GM12873 (cell line): ENCODE results near the gene CBX6.

ENCODE experiments used
- TF ChIP-seq, protein P1 (sequence below): IDR thresholded peaks from 2 replicates; pipeline ENCODE4 v1.5.1; 2012; ENCODE audit warnings: low read depth, mild to moderate bottlenecking, moderate library complexity, low read length, control low read depth; ENCODE audit not compliant: insufficient read depth; ENCODE audit errors: missing control alignments

CBX6 gene

DNA sequence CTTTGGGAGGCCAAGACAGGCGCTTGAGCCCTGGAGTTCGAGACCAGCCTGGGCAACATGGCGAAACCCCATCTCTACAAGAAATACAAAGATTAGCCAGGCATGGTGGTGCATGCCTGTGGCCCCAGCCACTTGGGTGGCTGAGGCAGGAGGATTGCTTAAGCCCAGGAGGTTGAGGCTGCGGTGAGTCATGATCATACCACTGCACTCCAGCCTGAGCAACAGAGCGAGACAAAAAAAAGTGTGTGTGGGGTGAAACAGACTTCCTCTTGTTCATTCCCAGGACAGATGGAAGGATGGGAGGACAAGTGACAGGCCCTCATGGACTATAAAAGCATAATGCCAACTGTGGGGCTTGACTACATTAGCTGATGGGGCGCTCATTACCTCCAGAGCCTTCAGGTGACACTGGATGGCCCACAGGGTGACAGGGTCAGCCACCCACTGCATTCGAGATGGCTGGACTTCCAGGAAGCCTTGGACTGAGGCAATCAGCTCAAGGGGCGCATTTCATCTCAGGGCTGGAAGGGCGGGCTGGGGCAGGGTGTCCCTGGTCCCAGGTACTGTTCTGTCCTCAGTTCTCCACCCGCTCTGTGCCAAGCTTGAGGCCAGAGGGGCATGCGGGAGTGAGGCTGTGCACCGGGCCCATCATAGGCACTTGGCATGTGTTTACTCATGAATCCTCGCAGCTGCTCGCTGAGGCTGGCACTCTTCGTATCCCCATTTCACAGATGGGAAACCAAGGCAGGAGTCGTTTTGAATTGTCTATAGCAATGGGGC is 40.7 kb downstream of the CBX6 start:
- TF ChIP-seq, protein P1, sequence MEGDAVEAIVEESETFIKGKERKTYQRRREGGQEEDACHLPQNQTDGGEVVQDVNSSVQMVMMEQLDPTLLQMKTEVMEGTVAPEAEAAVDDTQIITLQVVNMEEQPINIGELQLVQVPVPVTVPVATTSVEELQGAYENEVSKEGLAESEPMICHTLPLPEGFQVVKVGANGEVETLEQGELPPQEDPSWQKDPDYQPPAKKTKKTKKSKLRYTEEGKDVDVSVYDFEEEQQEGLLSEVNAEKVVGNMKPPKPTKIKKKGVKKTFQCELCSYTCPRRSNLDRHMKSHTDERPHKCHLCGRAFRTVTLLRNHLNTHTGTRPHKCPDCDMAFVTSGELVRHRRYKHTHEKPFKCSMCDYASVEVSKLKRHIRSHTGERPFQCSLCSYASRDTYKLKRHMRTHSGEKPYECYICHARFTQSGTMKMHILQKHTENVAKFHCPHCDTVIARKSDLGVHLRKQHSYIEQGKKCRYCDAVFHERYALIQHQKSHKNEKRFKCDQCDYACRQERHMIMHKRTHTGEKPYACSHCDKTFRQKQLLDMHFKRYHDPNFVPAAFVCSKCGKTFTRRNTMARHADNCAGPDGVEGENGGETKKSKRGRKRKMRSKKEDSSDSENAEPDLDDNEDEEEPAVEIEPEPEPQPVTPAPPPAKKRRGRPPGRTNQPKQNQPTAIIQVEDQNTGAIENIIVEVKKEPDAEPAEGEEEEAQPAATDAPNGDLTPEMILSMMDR: no peak

DNA sequence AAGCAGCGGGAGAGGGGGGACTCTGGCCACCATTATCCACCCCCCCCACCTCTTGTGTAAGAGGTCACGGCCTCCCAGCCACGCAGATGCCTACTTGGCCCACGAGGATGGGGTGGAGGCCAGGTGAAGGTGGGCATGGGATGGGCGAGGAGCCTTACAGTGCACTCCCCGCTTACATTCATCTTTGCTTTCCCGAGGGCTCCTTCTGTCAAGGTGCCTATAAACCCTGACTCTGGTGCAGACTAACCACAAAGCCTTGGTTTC is 41.2 kb downstream of the CBX6 start:
- TF ChIP-seq, protein P1: no peak

DNA sequence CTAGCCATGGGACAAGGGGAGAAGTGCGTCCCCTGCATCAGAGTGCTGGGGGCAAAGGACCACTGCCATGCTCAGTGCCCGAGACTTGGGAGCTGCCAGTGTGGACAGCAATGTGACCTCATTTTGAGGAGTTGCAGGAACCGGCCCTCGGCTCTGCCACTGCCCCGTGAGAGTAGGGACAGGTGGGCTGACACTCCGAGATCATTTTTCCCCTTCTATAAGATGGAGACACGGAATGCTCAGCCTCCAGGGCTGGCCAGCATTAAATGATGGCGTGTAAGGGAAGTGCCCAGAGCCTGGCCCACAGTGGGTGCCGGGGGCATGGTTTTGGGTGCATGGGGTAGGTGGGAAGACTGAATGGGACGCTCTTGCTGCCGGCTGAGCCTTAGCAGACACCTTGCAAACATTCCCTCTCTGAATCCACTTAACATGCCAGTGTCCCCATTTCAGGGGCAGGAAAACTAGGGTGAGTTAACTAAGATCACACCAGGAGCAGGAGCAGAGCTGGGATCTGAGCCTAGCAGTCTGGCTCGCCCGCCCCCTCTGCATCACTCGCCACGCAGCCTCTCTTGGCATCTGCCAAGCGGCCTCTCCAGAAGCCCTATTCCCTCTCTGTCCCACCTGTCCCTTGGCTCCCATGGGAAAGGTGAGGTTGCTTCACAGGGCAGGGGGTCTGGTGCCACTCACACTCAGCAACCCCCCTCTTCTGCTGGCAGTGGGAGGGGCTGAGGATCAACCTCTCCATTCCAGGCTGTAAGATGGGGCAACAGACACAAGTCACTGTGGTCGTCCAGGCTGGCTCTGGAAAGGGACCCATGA is 41.8 kb downstream of the CBX6 start:
- TF ChIP-seq, protein P1: no peak

DNA sequence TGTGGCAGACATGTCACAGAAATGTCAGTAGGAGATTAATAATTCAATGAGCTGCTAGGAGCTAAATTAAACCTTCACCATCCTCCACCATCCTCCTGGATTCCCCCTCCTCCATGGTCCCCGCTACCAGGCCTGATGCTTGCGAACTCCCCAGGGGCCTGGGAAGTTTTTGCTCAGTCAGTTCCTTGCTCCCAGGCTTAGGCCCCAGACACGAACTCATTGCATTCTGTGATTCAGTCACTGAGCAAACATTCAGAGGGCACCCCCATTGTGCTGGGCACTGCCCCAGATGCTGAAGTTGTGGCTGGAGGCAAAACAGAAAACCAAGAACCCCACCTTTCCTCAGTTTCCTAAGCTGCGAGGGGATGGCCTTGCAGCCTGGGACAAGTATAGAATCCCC is 42.5 kb downstream of the CBX6 start:
- TF ChIP-seq, protein P1: no peak

DNA sequence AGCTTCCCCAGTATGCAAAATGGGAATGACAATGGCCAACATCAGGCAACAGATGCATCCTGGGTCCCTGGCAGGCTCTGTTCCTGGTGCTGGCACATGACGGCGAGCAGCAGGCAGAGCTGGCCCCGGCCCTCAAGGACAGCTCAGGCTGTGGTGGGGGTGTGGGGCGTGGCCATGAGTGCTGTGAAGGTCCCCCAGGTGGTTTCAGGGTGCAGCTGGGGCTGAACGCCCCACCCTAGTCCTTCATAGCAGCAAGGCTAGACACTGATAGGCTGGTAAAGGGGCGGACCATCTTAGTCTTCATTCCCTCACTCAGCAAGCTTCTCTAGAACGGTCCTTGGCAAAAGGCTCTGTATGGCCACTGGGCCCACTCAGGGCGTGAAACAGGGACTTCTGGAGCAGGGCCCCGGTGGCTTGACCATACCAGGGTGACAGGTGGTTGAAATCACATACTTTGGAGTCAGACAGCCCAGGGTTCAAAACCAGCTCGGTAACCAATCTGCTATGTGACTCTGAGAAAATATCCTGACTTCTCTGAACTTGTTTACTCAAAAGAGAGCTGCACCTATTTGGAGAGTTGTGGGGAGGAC is 43.3 kb downstream of the CBX6 start:
- TF ChIP-seq, protein P1: no peak

DNA sequence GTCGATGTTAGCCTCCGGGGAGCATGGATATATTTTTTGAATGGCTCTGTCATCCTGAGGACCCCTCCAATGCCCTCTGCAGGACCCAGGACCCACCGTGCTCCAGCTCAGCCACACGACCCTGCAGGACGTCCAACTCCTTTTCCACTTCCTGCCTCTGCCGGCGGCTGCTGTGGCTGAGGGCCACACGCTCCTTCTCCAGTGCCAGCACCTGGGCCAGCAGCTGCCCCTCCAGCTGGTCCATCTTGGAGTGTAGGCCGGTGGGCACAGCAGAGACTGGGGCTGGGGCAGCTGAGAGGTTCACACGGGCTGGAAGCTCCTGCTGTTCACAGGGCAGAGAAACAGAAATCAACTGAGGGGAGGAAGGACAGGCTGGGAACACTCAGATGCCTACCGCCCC is 43.8 kb downstream of the CBX6 start:
- TF ChIP-seq, protein P1: no peak

- TF ChIP-seq, protein P1: no peak
Measured at GRCh38 chr22:38827510-38827909, 44.5 kb downstream of the CBX6 start.
